ENCODE results near the gene ROR2. TPM values are rescaled to one million over a fixed set of nuclear protein-coding genes. Genes with fewer than 3 reads are reported as not detected.

Gene ROR2
- total and polyA plus RNA-seq, 2 of the 8 experiments (the other 6 are each of a cell fraction or from before 2014, with no cell fraction given): 2.7 to 4.3 TPM

DNA sequence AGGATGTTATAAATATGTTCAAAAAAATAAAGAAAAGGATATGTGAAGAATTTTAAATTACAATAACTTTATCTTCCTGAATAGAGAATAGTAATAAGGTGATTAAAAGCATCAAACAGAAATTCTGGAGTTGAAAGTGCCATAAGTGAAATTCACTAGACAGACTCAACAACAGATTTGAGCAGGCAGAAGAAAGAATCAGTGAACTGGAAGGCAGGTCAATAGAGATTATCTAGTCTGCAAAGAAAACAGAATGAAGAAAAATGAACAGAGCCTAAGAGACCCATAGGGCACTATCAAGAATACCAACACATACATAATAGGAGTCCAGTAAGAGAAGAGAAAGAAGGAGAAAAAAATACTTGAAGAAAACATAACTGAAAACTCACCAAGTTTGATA, 162.1 kb downstream of the ROR2 start (continued):
- no peak for TF ChIP-seq SRF (IDR thresholded peaks at IDR 0.05; ENCODE audit: low read depth, low read length)

Measured in H1 (cell line).